Kidney (tissue), 14 donors: Measurements from ENCODE around the gene CTF1. TPM values are rescaled to one million over a fixed set of nuclear protein-coding genes. Genes with fewer than 3 reads are reported as not detected.

ENCODE experiments used
- DNase-seq, 5 donors: peaks; one replicate each; pipeline ENCODE4 v3.0.0-alpha.2; 2013 to 2020
- FAIRE-seq: peaks from 2 replicates; lab custom pipeline; 2012; peaks lifted over from hg19 to GRCh38; lab: Jason Lieb, UNC
- H3K27ac ChIP-seq, 2 donors: one replicate each; pipeline ENCODE4 v1.7.0; 2013; ENCODE audit warnings: low read depth in 2 of 2, low read length in 2 of 2, inconsistent platforms in 1 of 2
- H3K27me3 ChIP-seq: one replicate; pipeline ENCODE4 v1.7.1; 2013; ENCODE audit warnings: low read length, inconsistent platforms; ENCODE audit not compliant: control insufficient read depth, insufficient read depth
- H3K36me3 ChIP-seq, 3 donors: one replicate each; pipeline versions ENCODE4 v1.7.0 to v1.7.1; 2013; ENCODE audit warnings: low read length in 3 of 3, control low read depth in 1 of 3, inconsistent platforms in 1 of 3; ENCODE audit not compliant: insufficient read depth in 3 of 3, control insufficient read depth in 2 of 3
- H3K4me1 ChIP-seq, 3 donors: one replicate each; pipeline versions ENCODE4 v1.7.0 to v1.7.1; 2013; ENCODE audit warnings: low read length in 3 of 3, inconsistent platforms in 1 of 3, low read depth in 1 of 3; ENCODE audit not compliant: control insufficient read depth in 2 of 3, insufficient read depth in 2 of 3
- H3K4me3 ChIP-seq, 3 donors: one replicate each; pipeline versions ENCODE4 v1.7.0 to v1.8.1; 2013; ENCODE audit warnings: low read length in 3 of 3, control low read depth in 1 of 3, inconsistent platforms in 1 of 3
- H3K9ac ChIP-seq, 3 donors: one replicate each; pipeline versions ENCODE4 v1.7.0 to v1.7.1; 2013; ENCODE audit warnings: low read length in 3 of 3, control low read depth in 1 of 3, inconsistent platforms in 1 of 3
- H3K9me3 ChIP-seq, 3 donors: one replicate each; pipeline versions ENCODE4 v1.7.0 to v1.7.1; 2013; ENCODE audit warnings: low read length in 3 of 3, control low read depth in 1 of 3, inconsistent platforms in 1 of 3; ENCODE audit not compliant: control insufficient read depth in 2 of 3, insufficient read depth in 1 of 3
- CTCF ChIP-seq: IDR thresholded peaks from 3 replicates; pipeline ENCODE4 v1.5.1; 2012; ENCODE audit warnings: mild to moderate bottlenecking, moderate library complexity, borderline replicate concordance; ENCODE audit not compliant: insufficient read depth; ENCODE audit errors: extremely low read depth
- intact Hi-C: fragments of 100-400 bp; cut with DNase I; formaldehyde crosslinking; loops from one replicate; pipeline ENCODE4 v1.11.1; 2022
- polyA plus RNA-seq: library from polyadenylated mRNA; stranded (reverse); fragments of 350-450 nt; fragmentation: Illumina TruSeq; extraction: RNeasy Lipid Tissue Mini Kit (QIAGEN cat#74804); gene quantifications from one replicate; pipeline ENCODE4 v1.2.3, GENCODE V29; 2014; ENCODE audit warnings: low read depth, low replicate concordance; ENCODE audit not compliant: insufficient read depth
- total RNA-seq: library from RNA; stranded (reverse); fragmentation: NEBNext Ultra II Directional; extraction: Animal tissue kit (Norgen Biotek cat#: 25700); gene quantifications from one replicate; pipeline ENCODE4 v1.2.1, GENCODE V29; 2021
- donor health status: control.
- donor health status: control.
- donor health status: control.
- donor health status: control.
- donor health status: control.
- donor health status: DM: yes; HTN: yes; CAD: no.
- donor health status: Normal renal cell carcinoma (clear cell type).

The CTF1 gene
- total and polyA plus RNA-seq, 2 donors from 2014 or later, result 7.3 to 13.0 TPM

GRCh38 chr16:30899794-30900193 is 3.4 kb downstream of the CTF1 start:
- no peaks in the 10 kb centered on the region for H3K27me3 ChIP-seq

GRCh38 chr16:30900588-30900987 is 4.2 kb downstream of the CTF1 start:
- Histone ChIP-seq H3K4me3 (no peak overlapping the region), H3K9ac (no peak overlapping the region), H3K9me3 (no peaks in the 10 kb centered on the region), H3K27ac (no peak overlapping the region), H3K27me3 (no peaks in the 10 kb centered on the region), H3K36me3 (no peaks in the 10 kb centered on the region), H3K4me1 (peaks cover 2 to 19% (median 11%) of the 10 kb centered on the region in 3 donors)
- intact Hi-C loops, result no loop called here
- TF ChIP-seq CTCF, result no peak
- FAIRE-seq, result no peak
- DNase-seq, result no peak

More at GRCh38 chr16:30899794-30900193, 3.4 kb downstream of the CTF1 start:
- Histone ChIP-seq H3K36me3 (no peaks in the 10 kb centered on the region), H3K4me3 (no peak overlapping the region), H3K4me1 (peaks cover 5 to 26% (median 18%) of the 10 kb centered on the region in 3 donors), H3K27ac (no peak overlapping the region), H3K9me3 (no peaks in the 10 kb centered on the region), H3K9ac (no peak overlapping the region)
- TF ChIP-seq CTCF, result no peak
- FAIRE-seq (no peak), DNase-seq (no peak)
- intact Hi-C loops, result no loop called here

GRCh38 chr16:30901201-30902028 is 5.0 kb downstream of the CTF1 start:
- FAIRE-seq, result no peak
- peak overlapping the region; percentile 26 to 47 (median 35) for H3K4me3 ChIP-seq
- peaks cover 0 to 15% (median 6%) of the 10 kb centered on the region in 3 donors for H3K4me1 ChIP-seq
- no peak for TF ChIP-seq CTCF
- intact Hi-C loops, result no loop called here
- H3K27ac ChIP-seq, result peak overlapping the region; percentile 43 to 72
- peak overlapping the region; percentile 6 to 68 (median 27) for H3K9ac ChIP-seq
- H3K27me3 ChIP-seq, result no peaks in the 10 kb centered on the region
- peak in 1 of 5 donors; percentile 36 for DNase-seq
- H3K9me3 ChIP-seq, result no peaks in the 10 kb centered on the region
- no peaks in the 10 kb centered on the region for H3K36me3 ChIP-seq
